ENCODE measurements around the gene HOXC4.

The HOXC4 gene

DNA sequence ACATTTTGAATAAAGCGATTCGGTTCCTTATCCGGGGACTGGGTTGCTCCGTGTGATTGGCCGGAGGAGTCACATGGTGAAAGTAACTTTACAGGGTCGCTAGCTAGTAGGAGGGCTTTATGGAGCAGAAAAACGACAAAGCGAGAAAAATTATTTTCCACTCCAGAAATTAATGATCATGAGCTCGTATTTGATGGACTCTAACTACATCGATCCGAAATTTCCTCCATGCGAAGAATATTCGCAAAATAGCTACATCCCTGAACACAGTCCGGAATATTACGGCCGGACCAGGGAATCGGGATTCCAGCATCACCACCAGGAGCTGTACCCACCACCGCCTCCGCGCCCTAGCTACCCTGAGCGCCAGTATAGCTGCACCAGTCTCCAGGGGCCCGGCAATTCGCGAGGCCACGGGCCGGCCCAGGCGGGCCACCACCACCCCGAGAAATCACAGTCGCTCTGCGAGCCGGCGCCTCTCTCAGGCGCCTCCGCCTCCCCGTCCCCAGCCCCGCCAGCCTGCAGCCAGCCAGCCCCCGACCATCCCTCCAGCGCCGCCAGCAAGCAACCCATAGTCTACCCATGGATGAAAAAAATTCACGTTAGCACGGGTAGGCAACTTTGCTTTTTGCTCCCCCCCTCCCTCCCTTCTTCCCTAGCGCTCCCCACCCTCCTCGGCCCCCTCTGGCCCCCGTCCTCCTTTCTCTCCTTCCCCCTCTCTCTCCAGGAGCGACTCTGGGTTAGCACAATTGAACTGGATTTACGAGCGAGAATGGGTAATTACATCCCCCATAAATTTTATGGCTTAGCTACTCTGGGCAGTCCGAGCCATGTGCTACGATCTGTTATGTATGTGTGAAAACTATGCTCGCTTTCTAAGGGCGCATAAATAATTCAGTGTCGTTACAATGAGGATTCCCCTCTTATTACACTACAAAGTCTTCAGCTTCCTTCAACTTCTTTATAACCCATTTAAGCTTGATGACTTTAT is at the start of gene HOXC4:
HOXC4 (plus strand) TSS at position 85 of the 991 bp plus-strand sequence; CDS start at position 173, 88 bp downstream.
- peaks cover 97% of the 10 kb centered on the region for H3K27me3 Mint-ChIP-seq
- H3K4me1 Mint-ChIP-seq (ENCODE audit: low read depth): peaks cover 30% of the 10 kb centered on the region
- no peaks in the 10 kb centered on the region for H3K9me3 Mint-ChIP-seq
- H3K27ac Mint-ChIP-seq: no peak within 1 kb of the TSS
- H3K36me3 Mint-ChIP-seq (ENCODE audit: low read depth): no peaks in the 10 kb centered on the region
- intact Hi-C loops (cut with micrococcal nuclease): no loop called here
- peak within 1 kb of the TSS; percentile 56 for H3K4me3 Mint-ChIP-seq

DNA sequence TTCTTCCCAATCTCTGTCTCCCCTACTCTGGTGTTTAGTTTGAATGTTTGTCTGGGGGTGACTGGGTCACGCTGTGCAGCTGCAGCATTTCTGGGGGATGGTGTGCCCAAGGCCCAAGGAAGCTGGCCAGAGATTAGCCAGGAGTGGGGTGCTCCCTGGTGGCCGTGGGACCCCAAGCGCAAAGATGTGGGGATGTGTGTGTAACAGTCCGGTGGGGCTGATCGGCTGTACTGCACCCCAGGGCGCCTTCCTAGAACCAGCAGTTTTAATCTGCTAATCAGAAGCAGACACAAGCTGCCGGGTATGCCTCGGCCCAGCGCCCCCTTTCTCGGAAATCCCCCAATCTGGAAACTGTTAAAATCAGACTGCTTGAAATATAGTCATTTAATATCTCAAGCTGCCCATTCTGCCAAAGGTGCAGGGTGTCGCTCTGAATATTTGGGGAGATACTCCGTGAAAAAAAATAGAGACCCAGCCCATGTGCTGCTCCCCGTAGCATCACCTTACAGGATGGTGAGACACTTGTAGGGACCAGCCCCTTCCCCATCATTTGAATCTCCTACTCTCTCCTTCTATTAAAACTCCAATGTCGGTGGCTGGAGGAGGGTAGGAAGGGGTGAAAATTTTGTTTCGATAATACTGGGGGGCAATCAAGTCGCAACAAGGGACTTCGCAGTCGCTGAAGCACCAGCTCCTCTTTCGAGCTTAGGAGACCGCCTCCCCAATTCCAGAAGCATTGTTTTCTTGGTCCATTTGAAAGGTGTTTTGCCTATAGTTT is 49.4 kb upstream of the HOXC4 start:
- Mint-ChIP-seq H3K27me3 (peaks cover 97% of the 10 kb centered on the region), H3K4me1 (ENCODE audit: low read depth) (peaks cover 30% of the 10 kb centered on the region), H3K4me3 (no peak overlapping the region), H3K27ac (no peak overlapping the region), H3K9me3 (no peaks in the 10 kb centered on the region), H3K36me3 (ENCODE audit: low read depth) (no peaks in the 10 kb centered on the region)
- intact Hi-C loops (cut with micrococcal nuclease): no loop called here

DNA sequence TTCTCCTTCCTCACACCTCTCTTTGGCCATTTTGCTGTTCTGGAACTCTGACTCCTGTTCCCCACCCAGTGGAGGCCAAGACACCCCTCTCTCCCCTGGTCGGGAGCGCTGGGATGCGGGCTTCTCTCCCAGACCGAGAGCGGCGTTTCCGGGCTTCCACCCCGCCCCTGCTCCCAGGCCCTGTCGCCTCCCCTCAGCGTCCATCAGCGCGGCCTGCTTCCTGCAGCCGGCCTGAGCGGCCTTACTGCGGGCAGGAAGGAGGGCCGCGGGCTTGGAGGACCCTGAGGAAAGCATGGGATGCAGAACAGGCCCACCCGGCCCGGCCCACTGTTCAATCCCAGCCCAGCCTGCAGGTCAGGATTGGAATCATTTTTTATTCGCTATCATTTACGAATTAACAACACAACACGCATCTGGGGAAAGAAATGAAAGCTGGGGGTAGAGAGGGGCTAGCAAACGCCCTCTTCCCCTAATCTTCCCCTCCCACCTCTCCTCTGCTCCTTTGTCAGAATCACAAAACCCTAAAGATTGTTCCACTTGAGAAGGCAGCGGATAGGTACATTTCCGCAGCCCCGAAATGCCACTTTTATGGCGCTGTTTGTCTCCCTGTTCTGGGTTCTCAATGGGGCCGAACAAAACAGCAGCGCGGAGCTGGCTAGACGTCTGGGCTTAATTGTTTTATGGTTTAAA is 48.6 kb upstream of the HOXC4 start:
- no peak overlapping the region for H3K27ac Mint-ChIP-seq
- intact Hi-C loops (cut with micrococcal nuclease): no loop called here
- H3K36me3 Mint-ChIP-seq (ENCODE audit: low read depth): no peaks in the 10 kb centered on the region
- peaks cover 35% of the 10 kb centered on the region for H3K4me1 Mint-ChIP-seq (ENCODE audit: low read depth)
- H3K27me3 Mint-ChIP-seq: peaks cover 97% of the 10 kb centered on the region
- no peak overlapping the region for H3K4me3 Mint-ChIP-seq
- no peaks in the 10 kb centered on the region for H3K9me3 Mint-ChIP-seq

DNA sequence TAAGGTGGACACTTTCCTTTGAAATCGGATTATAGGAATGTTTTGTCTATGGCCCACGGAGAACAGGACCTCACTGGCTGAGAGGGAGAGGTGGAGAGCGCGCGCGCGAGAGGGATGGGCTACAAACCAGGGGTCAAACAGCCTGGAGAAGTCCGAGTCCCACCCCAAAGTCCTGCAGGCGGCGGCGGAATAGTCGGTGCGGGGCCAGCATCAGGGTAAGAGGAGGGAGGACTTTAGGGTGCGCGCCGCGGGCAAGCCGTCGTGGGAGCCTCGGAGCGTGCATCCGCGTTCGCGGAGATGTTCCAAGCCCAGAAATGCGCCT is 48.1 kb upstream of the HOXC4 start:
- intact Hi-C loops (cut with micrococcal nuclease): no loop called here
- Mint-ChIP-seq H3K36me3 (ENCODE audit: low read depth) (no peaks in the 10 kb centered on the region), H3K4me3 (no peak overlapping the region), H3K27me3 (peaks cover 97% of the 10 kb centered on the region), H3K4me1 (ENCODE audit: low read depth) (peaks cover 30% of the 10 kb centered on the region), H3K9me3 (no peaks in the 10 kb centered on the region), H3K27ac (no peak overlapping the region)

DNA sequence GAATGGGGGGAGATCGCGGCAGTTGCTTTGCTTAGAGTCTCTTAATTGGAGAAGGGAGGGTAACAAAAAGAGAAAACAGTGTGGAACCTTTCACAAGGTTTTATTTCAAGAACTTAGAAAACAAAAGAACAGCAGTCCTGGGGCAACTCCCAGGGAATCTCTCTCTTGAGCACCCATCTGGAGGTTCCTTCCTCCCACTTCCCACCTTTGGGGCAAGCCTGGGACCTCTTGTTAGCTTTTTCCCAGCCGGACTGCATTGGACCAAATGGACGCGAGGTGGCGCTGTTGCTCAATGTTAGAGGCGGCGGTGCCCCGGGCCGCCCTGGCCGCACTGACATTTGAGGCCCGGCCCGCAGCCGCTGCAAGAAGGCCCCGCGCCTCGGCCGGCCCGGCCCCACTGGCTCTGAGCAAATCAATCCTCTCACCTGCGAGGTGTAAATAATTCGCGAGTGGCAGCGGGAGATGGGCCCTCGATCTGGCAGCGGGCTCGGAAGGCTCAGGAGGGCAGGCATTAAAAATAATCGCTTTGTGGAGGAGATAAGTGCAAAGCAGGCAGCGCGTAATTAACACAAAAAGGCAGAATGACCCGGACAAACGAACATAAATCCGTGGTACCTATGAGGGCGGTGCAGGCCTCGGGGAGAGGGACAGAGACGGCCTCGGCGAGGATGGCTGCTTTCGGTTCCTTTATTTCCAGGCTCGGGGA is 47.6 kb upstream of the HOXC4 start:
- peaks cover 95% of the 10 kb centered on the region for H3K27me3 Mint-ChIP-seq
- H3K4me3 Mint-ChIP-seq: peak overlapping the region; percentile 74
- intact Hi-C loops (cut with micrococcal nuclease): loop anchor here (1.0 kb wide), 2 partner anchors 185 to 195 kb away; no protein-coding TSS in a partner anchor
- peaks cover 31% of the 10 kb centered on the region for H3K4me1 Mint-ChIP-seq (ENCODE audit: low read depth)
- H3K36me3 Mint-ChIP-seq (ENCODE audit: low read depth): no peaks in the 10 kb centered on the region
- peak overlapping the region; percentile 30 for H3K27ac Mint-ChIP-seq
- no peaks in the 10 kb centered on the region for H3K9me3 Mint-ChIP-seq

DNA sequence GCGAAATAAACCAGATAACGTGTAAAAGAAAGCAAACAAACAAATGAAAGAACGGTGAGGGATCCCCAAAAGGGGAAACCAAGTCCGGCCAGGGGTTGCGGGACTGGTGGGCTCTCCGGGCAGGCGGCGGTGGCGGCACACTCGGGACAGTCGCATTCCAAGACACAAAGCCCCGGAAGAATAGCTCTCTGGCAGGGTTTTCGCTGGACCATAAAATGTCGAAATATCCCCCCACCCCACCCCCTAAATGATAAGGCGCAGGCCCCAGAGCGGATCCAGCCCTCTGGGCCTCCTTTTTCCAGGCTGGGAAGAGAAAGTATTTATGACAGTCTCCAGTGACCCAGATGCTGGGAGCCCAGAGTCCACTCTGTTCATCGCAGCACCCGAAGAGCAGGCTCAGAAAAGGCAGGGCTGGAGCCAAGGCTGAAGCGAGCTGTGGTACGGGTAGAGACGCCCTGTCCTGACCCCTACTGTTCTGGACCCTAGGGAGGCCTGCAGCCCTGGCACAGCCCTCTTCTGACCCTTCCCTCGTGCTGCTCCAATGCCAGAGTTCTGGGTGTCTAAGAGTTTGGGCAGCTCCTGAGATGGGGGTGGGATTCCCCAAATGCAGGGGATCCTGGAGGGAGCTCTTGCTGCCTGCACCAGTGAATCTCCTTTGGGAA is 46.9 kb upstream of the HOXC4 start:
- Mint-ChIP-seq H3K36me3 (ENCODE audit: low read depth) (no peaks in the 10 kb centered on the region), H3K4me1 (ENCODE audit: low read depth) (peaks cover 38% of the 10 kb centered on the region), H3K9me3 (no peaks in the 10 kb centered on the region), H3K27me3 (peaks cover 95% of the 10 kb centered on the region), H3K27ac (peak overlapping the region; percentile 30), H3K4me3 (peak overlapping the region; percentile 74)
- intact Hi-C loops (cut with micrococcal nuclease): loop anchor here (1.0 kb wide), 2 partner anchors 185 to 195 kb away; no protein-coding TSS in a partner anchor

DNA sequence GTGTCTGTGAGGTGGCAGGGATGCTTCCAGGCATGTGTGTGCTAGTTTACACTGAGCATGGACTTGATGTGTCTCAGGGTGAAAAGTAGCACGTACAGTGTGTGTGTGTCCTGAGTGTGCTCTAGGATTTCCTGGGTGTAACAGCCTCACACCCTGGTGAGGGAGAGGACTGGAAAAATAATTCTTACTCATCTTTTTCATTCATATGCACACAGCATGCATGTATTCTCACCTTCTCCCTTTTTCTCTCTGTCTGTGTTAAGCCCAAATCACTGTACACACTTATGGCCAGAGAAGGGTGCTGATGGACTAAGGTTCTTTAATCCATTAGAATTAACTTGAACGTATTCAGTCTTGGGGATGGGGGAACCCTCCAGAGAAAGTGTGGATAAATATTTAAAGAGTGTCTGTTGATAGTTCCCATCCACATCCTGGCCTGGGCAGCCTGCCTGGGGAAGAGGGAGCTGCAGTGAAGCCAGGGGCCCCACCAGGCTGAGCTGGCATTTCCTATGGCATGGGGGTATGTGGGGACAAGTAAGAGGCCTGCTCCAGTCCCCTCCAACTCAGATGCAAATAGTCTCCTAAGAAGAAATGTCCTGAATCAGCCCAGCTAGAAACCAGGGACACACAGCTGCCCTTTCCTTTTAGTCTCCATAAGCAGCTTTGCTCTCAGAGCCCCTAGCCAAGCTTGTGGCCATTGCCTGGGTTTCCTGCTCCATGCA is 45.9 kb upstream of the HOXC4 start:
- no peak overlapping the region for H3K27ac Mint-ChIP-seq
- H3K36me3 Mint-ChIP-seq (ENCODE audit: low read depth): no peaks in the 10 kb centered on the region
- H3K4me3 Mint-ChIP-seq: no peak overlapping the region

DNA sequence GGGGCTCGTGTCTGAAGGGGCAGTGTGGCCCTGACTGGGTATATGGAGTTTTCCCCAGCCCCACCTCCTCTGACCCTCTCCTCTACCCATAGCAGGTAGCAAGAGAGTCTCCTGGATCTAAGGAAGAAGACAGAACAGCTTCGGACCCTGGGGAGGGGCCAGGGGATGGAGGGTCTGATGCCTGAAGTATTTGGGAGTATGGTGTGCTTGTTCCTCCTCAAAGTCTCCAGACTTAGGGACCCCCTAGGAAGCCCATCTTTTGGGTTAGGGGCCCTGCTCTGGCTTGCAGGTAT is 45.4 kb upstream of the HOXC4 start:
- H3K36me3 Mint-ChIP-seq (ENCODE audit: low read depth): no peaks in the 10 kb centered on the region
- no peak overlapping the region for H3K27ac Mint-ChIP-seq
- peaks cover 93% of the 10 kb centered on the region for H3K27me3 Mint-ChIP-seq
- no peaks in the 10 kb centered on the region for H3K9me3 Mint-ChIP-seq
- H3K4me1 Mint-ChIP-seq (ENCODE audit: low read depth): peaks cover 39% of the 10 kb centered on the region
- H3K4me3 Mint-ChIP-seq: no peak overlapping the region
- intact Hi-C loops (cut with micrococcal nuclease): no loop called here

More for the DNA sequence above, 45.9 kb upstream of the HOXC4 start:
- Mint-ChIP-seq H3K4me1 (ENCODE audit: low read depth) (peaks cover 39% of the 10 kb centered on the region), H3K9me3 (no peaks in the 10 kb centered on the region), H3K27me3 (peaks cover 93% of the 10 kb centered on the region)
- intact Hi-C loops (cut with micrococcal nuclease): no loop called here

DNA sequence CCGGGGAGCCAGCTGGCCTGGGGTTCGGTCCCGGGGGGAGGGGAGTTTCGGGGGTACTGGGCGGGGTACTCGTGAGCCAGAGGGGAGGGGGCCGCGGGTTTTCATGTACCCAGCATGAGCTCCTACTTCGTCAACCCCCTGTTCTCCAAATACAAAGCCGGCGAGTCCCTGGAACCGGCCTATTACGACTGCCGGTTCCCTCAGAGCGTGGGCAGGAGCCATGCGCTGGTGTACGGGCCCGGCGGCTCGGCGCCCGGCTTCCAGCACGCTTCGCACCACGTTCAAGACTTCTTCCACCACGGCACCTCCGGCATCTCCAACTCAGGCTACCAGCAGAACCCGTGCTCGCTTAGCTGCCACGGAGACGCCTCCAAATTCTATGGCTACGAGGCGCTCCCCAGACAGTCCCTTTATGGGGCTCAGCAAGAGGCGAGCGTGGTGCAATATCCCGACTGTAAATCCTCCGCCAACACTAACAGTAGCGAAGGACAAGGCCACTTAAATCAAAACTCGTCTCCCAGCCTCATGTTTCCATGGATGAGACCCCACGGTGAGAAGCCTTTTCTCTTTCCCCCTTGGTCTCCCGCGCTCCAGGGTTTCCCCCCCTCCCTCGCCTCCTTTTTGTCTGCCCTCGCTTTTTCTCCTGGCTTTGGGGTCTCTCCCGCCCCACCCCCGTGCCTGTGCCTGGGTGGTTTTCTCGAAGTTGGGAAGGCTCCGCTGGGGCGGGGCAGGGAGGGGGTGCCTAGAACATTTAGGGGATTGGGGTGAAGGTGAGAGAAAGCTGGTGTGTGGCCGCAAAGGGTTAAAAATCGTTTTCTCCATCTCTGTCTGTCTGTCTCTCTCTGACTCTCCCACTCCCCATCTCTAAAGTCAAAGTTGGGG is 44.2 kb upstream of the HOXC4 start:
- H3K27ac Mint-ChIP-seq: no peak overlapping the region
- H3K9me3 Mint-ChIP-seq: no peaks in the 10 kb centered on the region
- peaks cover 42% of the 10 kb centered on the region for H3K4me1 Mint-ChIP-seq (ENCODE audit: low read depth)
- peaks cover 94% of the 10 kb centered on the region for H3K27me3 Mint-ChIP-seq
- intact Hi-C loops (cut with micrococcal nuclease): loop anchor here (5.0 kb wide), 1 partner anchor 128 kb away; no protein-coding TSS in a partner anchor
- H3K36me3 Mint-ChIP-seq (ENCODE audit: low read depth): no peaks in the 10 kb centered on the region
- H3K4me3 Mint-ChIP-seq: peak overlapping the region; percentile 44

DNA sequence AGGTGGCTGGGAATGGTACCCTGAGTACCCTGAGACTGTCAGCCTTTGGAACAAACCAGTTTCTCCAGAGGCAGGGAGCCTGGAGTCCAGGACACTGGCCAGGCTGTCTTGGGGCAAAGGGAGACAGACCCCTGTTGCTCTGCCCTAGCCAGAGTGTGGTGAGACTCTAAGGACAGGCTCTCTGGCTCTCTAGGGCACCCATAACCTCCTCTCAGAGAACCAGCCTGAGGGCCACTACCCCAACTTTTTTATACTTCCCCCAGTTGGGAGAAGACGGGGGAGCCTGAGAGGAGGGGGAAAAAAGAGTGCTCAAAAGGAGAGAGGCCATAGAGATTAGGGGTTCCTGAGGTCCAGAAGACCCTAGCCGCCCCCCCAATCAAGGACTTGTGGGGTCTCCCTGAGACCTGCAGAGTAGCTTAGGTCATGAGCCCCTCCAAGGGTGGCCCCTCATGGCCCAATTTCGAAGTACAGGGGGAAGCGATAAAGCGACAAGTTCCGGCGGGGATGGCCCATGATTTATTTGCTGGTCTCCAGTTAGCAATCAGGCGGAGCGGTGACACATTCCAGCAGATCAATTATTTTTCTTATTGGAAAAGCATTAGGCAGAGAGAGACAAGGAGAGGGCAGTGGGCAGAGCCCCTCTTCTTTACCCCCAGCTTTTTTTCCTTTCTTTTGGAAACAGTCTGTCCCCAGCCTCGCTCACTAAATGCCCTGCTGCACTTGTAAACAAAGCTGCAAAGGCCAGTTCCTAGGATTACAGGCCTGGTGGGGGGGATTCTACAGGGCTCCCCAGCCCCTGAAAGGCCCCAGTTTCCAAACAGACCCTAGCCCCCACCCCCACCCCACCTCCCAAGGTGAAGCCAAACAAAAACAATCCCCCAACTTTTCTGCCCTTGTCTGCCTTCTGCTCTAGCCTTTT is 43.3 kb upstream of the HOXC4 start:
- intact Hi-C loops (cut with micrococcal nuclease): loop anchor here (5.0 kb wide), 1 partner anchor 127 kb away; no protein-coding TSS in a partner anchor
- Mint-ChIP-seq H3K4me3 (no peak overlapping the region), H3K27me3 (peaks cover 94% of the 10 kb centered on the region), H3K4me1 (ENCODE audit: low read depth) (peaks cover 46% of the 10 kb centered on the region), H3K36me3 (ENCODE audit: low read depth) (no peaks in the 10 kb centered on the region), H3K27ac (no peak overlapping the region), H3K9me3 (no peaks in the 10 kb centered on the region)

All from dendritic cell treated with granulocyte-macrophage colony-stimulating factor and Interleukin-4, amounts not matched to agents 40 ng/mL and 50 ng/mL, for 4 days (primary cell).